Left colon (tissue), 2 donors: ENCODE measurements around the gene FAM89B. TPM values are rescaled to one million over a fixed set of nuclear protein-coding genes. Genes with fewer than 3 reads are reported as not detected.

Experiments used
- ATAC-seq: fragments of 200-7000 bp; cut with Tn5 transposase; one replicate; pipeline ENCODE4 v1.9.1; 2020; ENCODE audit warnings: mild to moderate bottlenecking, moderate library complexity
- DNase-seq, 2 donors: peaks; one replicate each; pipeline ENCODE4 v3.0.0-alpha.2; 2020
- intact Hi-C, 2 donors: fragments of 100-400 bp; cut with DNase I in 1 of 2; cut with micrococcal nuclease in 1 of 2; formaldehyde crosslinking; loops; one replicate each; pipeline versions ENCODE4 v1.11.2 to v1.14.0; 2022; cut with DNase I, micrococcal nuclease
- total RNA-seq, 2 donors: library from RNA; stranded (reverse); fragmentation: NEBNext Ultra II Directional; extraction: Animal tissue kit (Norgen Biotek cat#: 25700); gene quantifications; one replicate each; pipeline ENCODE4 v1.2.1, GENCODE V29; 2021
- donor health status: DM: no; HTN: no; CAD: no.
- donor health status: DM: yes; HTN: yes; CAD: no.

The FAM89B gene
- total RNA-seq, 2 donors from 2014 or later: 24.4 to 33.8 TPM

GRCh38 chr11:65615950-65616574 is 43.7 kb downstream of the FAM89B start:
- ATAC-seq (peak; percentile 3), DNase-seq (peak in 1 of 2 donors; percentile 78)
- intact Hi-C loops: no loop called here

GRCh38 chr11:65616575-65617001 is 44.2 kb downstream of the FAM89B start:
- intact Hi-C loops: no loop called here
- ATAC-seq (no peak), DNase-seq (no peak)

GRCh38 chr11:65617136-65617850 is 45.0 kb downstream of the FAM89B start:
- ATAC-seq (no peak), DNase-seq (no peak)
- intact Hi-C loops: no loop called here

GRCh38 chr11:65617990-65618751 is 45.8 kb downstream of the FAM89B start:
- intact Hi-C loops: no loop called here
- DNase-seq (no peak), ATAC-seq (no peak)

GRCh38 chr11:65618763-65619162 is 46.4 kb downstream of the FAM89B start:
- intact Hi-C loops: no loop called here
- DNase-seq (no peak), ATAC-seq (no peak)

- ATAC-seq: no peak
- intact Hi-C loops: no loop called here
Observed at GRCh38 chr11:65619281-65619928, 47.1 kb downstream of the FAM89B start.

GRCh38 chr11:65620666-65621065 is 48.3 kb downstream of the FAM89B start:
- intact Hi-C loops: loop anchor here in 1 of 2 donors (10.0 kb wide), 1 partner anchor 56 kb away; no protein-coding TSS in a partner anchor
- ATAC-seq: no peak
- no peak for DNase-seq

More at GRCh38 chr11:65619281-65619928, 47.1 kb downstream of the FAM89B start:
- no peak for DNase-seq

- ATAC-seq: no peak
- DNase-seq: no peak
- intact Hi-C loops: loop anchor here in 1 of 2 donors (10.0 kb wide), 1 partner anchor 57 kb away; no protein-coding TSS in a partner anchor
Observed at GRCh38 chr11:65621460-65621859, 49.1 kb downstream of the FAM89B start.

GRCh38 chr11:65622011-65622410 is 49.7 kb downstream of the FAM89B start:
- ATAC-seq: no peak
- intact Hi-C loops: loop anchor here in 1 of 2 donors (10.0 kb wide), 1 partner anchor 57 kb away; no protein-coding TSS in a partner anchor
- no peak for DNase-seq

- intact Hi-C loops: loop anchor here in 1 of 2 donors (10.0 kb wide), 1 partner anchor 58 kb away; no protein-coding TSS in a partner anchor
Observed at GRCh38 chr11:65623177-65623576, 50.8 kb downstream of the FAM89B start.

More at GRCh38 chr11:65623177-65623576, 50.8 kb downstream of the FAM89B start:
- ATAC-seq (no peak), DNase-seq (no peak)

Other genes starting within 250 kb of the FAM89B start
- gene DPF2, start 238.7 kb upstream of the FAM89B start, total RNA-seq: 10 to 100 TPM; 25.9 to 33.1 TPM
- under 1 TPM; 0.20 to 0.61 TPM for gene TIGD3, start 217.8 kb upstream of the FAM89B start, total RNA-seq
- gene SLC25A45, start 189.9 kb upstream of the FAM89B start, total RNA-seq: 1 to 10 TPM; 5.8 to 8.4 TPM
- gene FRMD8, start 185.9 kb upstream of the FAM89B start, total RNA-seq: 10 to 100 TPM; 38.1 to 42.2 TPM
- 1,000 to 10,000 TPM in 1 of 2 donors, 100 to 1,000 TPM in 1; 818 to 1,135 TPM for gene NEAT1, start 149.7 kb upstream of the FAM89B start, total RNA-seq
- 1,000 to 10,000 TPM; 7,483 to 9,013 TPM for gene MALAT1, start 73.5 kb upstream of the FAM89B start, total RNA-seq
- gene SCYL1, start 47.5 kb upstream of the FAM89B start, total RNA-seq: 10 to 100 TPM; 58.4 to 70.8 TPM
- gene LTBP3, start 14.2 kb upstream of the FAM89B start, total RNA-seq: 10 to 100 TPM; 24.9 to 42.9 TPM
- 10 to 100 TPM; 15.4 to 18.5 TPM for gene ZNRD2, start 2.1 kb upstream of the FAM89B start, total RNA-seq
- 10 to 100 TPM; 78.7 to 89.7 TPM for gene EHBP1L1, start 3.5 kb downstream of the FAM89B start, total RNA-seq
- gene KCNK7, start 23.3 kb downstream of the FAM89B start, total RNA-seq: 1 to 10 TPM in 1 of 2 donors, under 1 TPM in 1; 0.40 to 1.3 TPM
- 100 to 1,000 TPM in 1 of 2 donors, 10 to 100 TPM in 1; 94.7 to 101 TPM for gene MAP3K11, start 41.7 kb downstream of the FAM89B start, total RNA-seq
- gene PCNX3, start 43.2 kb downstream of the FAM89B start, total RNA-seq: 10 to 100 TPM; 47.8 to 56.0 TPM
- gene SIPA1, start 65.6 kb downstream of the FAM89B start, total RNA-seq: 10 to 100 TPM; 25.5 to 34.3 TPM
- gene RELA, start 90.4 kb downstream of the FAM89B start, total RNA-seq: 10 to 100 TPM; 57.6 to 62.9 TPM
- gene KAT5, start 139.7 kb downstream of the FAM89B start, total RNA-seq: 10 to 100 TPM; 70.8 to 72.3 TPM
- 10 to 100 TPM; 23.7 to 31.2 TPM for gene RNASEH2C, start 148.3 kb downstream of the FAM89B start, total RNA-seq
- gene AP5B1, start 208.4 kb downstream of the FAM89B start, total RNA-seq: 10 to 100 TPM; 21.7 to 22.4 TPM
- gene OVOL1, start 214.5 kb downstream of the FAM89B start, total RNA-seq: 10 to 100 TPM; 29.5 to 35.9 TPM